Endothelial cell of umbilical vein (primary cell): Measurements from ENCODE around the gene CHERP. TPM values are rescaled to one million over a fixed set of nuclear protein-coding genes. Genes with fewer than 3 reads are reported as not detected.
A peak's percentile ranks its signal among the peaks of the same experiment; 100 is the strongest.

Experiments
- BruUV-seq: library from RNA; stranded (reverse); fragments of 400-500 nt; replicated peaks from 2 replicates; lab custom pipeline; 2021; lab: Mats Ljungman, UMichigan
- CTCF ChIA-PET: fragments of 300-600, 350-600 bp; sonication (Branson Sonifier 250); formaldehyde crosslinking; loops from one replicate; lab custom pipeline; 2021; ENCODE audit warnings: antibody characterized with exemption, inconsistent platforms; lab: Charles Lee
- POLR2A ChIA-PET: fragments of 300-600, 350-600 bp; sonication (Branson Sonifier 250); formaldehyde crosslinking; loops from one replicate; lab custom pipeline; 2021; ENCODE audit warnings: antibody characterized with exemption, inconsistent platforms; lab: Charles Lee
- DNase-seq: peaks from one replicate; pipeline ENCODE4 v3.0.0-alpha.2; 2011; ENCODE audit warnings: low read depth, low spot score
- FAIRE-seq: peaks from 2 replicates; lab custom pipeline; 2011; peaks lifted over from hg19 to GRCh38; lab: Jason Lieb, UNC
- H2AFZ ChIP-seq: 2 replicates; pipeline ENCODE4 v1.6.0; 2012; ENCODE audit warnings: low read depth, low read length, control low read depth, inconsistent platforms
- H3K27ac ChIP-seq: 2 replicates; pipeline ENCODE4 v1.5.1; 2011; ENCODE audit warnings: low read depth, mild to moderate bottlenecking, control low read depth, low read length, moderate library complexity; ENCODE audit not compliant: insufficient read depth
- H3K27me3 ChIP-seq, 2 experiments: 2 replicates each; pipeline versions ENCODE4 v1.6.0 to v1.6.1; 2011; ENCODE audit warnings: low read length in 2 of 2, mixed read lengths in 1 of 2; ENCODE audit not compliant: control insufficient read depth in 2 of 2, insufficient read depth in 2 of 2
- H3K36me3 ChIP-seq, 2 experiments: 2 replicates in 1 of 2; 3 replicates in 1 of 2; pipeline ENCODE4 v1.5.1; 2011; ENCODE audit warnings: low read length in 2 of 2, mild to moderate bottlenecking in 1 of 2, moderate library complexity in 1 of 2; ENCODE audit not compliant: control insufficient read depth in 2 of 2, insufficient read depth in 2 of 2; ENCODE audit errors: extremely low read depth in 1 of 2
- H3K4me1 ChIP-seq: 3 replicates; pipeline ENCODE4 v1.5.1; 2011; ENCODE audit warnings: mild to moderate bottlenecking, low read length; ENCODE audit not compliant: control insufficient read depth, insufficient read depth; ENCODE audit errors: extremely low read depth
- H3K4me2 ChIP-seq: 2 replicates; pipeline ENCODE4 v1.6.1; 2011; ENCODE audit warnings: low read length, control low read depth, mixed read lengths; ENCODE audit not compliant: insufficient read depth
- H3K4me3 ChIP-seq, 3 experiments: fragments of 200-600 bp in 1 of 3; sonication (generic), shearing (Covaris generic) in 1 of 3; replicated peaks in 1 of 3; 2 replicates each; pipeline ENCODE4 v1.5.1; 2011 to 2016; ENCODE audit warnings: control low read depth in 3 of 3, low read length in 3 of 3, mild to moderate bottlenecking in 2 of 3, inconsistent platforms in 1 of 3, low read depth in 1 of 3, moderate library complexity in 1 of 3; ENCODE audit not compliant: insufficient read depth in 1 of 3
- H3K79me2 ChIP-seq: 2 replicates; pipeline ENCODE4 v1.6.0; 2012; ENCODE audit warnings: low read length, inconsistent platforms; ENCODE audit not compliant: control insufficient read depth, insufficient read depth
- H3K9ac ChIP-seq: replicated peaks from 2 replicates; pipeline ENCODE3; 2011; ENCODE audit warnings: low read length, control low read depth; ENCODE audit not compliant: insufficient read depth; ENCODE audit errors: extremely low read depth
- H3K9me1 ChIP-seq: replicated peaks from 3 replicates; pipeline ENCODE4 v1.6.0; 2011; ENCODE audit warnings: mild to moderate bottlenecking, low read length; ENCODE audit not compliant: control insufficient read depth, insufficient read depth; ENCODE audit errors: extremely low read depth
- H3K9me3 ChIP-seq: replicated peaks from 2 replicates; pipeline ENCODE4 v1.5.1; 2012; ENCODE audit warnings: low read length, inconsistent platforms; ENCODE audit not compliant: control insufficient read depth, insufficient read depth
- H4K20me1 ChIP-seq: replicated peaks from 2 replicates; pipeline ENCODE3; 2011; ENCODE audit warnings: mild to moderate bottlenecking, low read length; ENCODE audit not compliant: control insufficient read depth, insufficient read depth; ENCODE audit errors: extremely low read depth
- CTCF ChIP-seq, 2 donors: IDR thresholded peaks; 1 replicate in 1 of 2; 2 replicates in 1 of 2; pipeline ENCODE4 v1.5.1; 2011; ENCODE audit warnings: low read length in 2 of 2, mild to moderate bottlenecking in 2 of 2, moderate library complexity in 2 of 2, control low read depth in 1 of 2, inconsistent platforms in 1 of 2, low read depth in 1 of 2; ENCODE audit not compliant: insufficient read depth in 1 of 2; ENCODE audit errors: extremely low read depth in 1 of 2
- EZH2 ChIP-seq: IDR thresholded peaks from 2 replicates; pipeline ENCODE4 v1.6.1; 2012; ENCODE audit warnings: borderline replicate concordance, low read depth, mild to moderate bottlenecking, moderate library complexity, low read length, inconsistent platforms; ENCODE audit not compliant: severe bottlenecking
- FOS ChIP-seq: IDR thresholded peaks from 2 replicates; pipeline ENCODE4 v1.6.1; 2011; ENCODE audit warnings: mild to moderate bottlenecking, low read length, moderate library complexity, borderline replicate concordance; ENCODE audit not compliant: insufficient read depth
- GATA2 ChIP-seq: IDR thresholded peaks from 2 replicates; pipeline ENCODE4 v1.7.0; 2011; ENCODE audit warnings: low read depth, mild to moderate bottlenecking, moderate library complexity, mixed read lengths, low read length; ENCODE audit not compliant: insufficient read length, insufficient read depth
- JUN ChIP-seq: IDR thresholded peaks from 2 replicates; pipeline ENCODE4 v1.6.1; 2011; ENCODE audit warnings: borderline replicate concordance, low read depth; ENCODE audit not compliant: insufficient read length, insufficient read depth
- MAX ChIP-seq: IDR thresholded peaks from 2 replicates; pipeline ENCODE4 v1.6.1; 2011; ENCODE audit not compliant: insufficient read depth, insufficient read length
- MYC ChIP-seq: IDR thresholded peaks from one replicate; pipeline ENCODE4 v1.6.1; 2011; ENCODE audit warnings: mild to moderate bottlenecking, low read depth, low read length
- POLR2A ChIP-seq: IDR thresholded peaks from 2 replicates; pipeline ENCODE4 v1.6.1; 2012; ENCODE audit warnings: low read depth, mild to moderate bottlenecking, control low read depth, low read length
- POLR2AphosphoS5 ChIP-seq: IDR thresholded peaks from 2 replicates; pipeline ENCODE4 v1.6.1; 2012; ENCODE audit warnings: low read depth, mild to moderate bottlenecking, control low read depth, low read length, moderate library complexity; ENCODE audit not compliant: insufficient read depth
- dilution Hi-C: fragments of 300-500 bp; cut with MboI; formaldehyde crosslinking; loops from one replicate; pipeline ENCODE4 v1.15.0; 2019; ENCODE audit warnings: low sequenced_read_pairs; ENCODE audit not compliant: extremely low pct_ligation_motif_present
- intact Hi-C: fragments of 100-400 bp; cut with micrococcal nuclease; formaldehyde crosslinking; loops from one replicate; pipeline ENCODE4 v1.10.0; 2022
- polyA plus RNA-seq, 4 experiments: library from polyadenylated mRNA; depleted of rRNA in 3 of 4; stranded (reverse) in 3 of 4; unstranded in 1 of 4; fragments of >200 nt; gene quantifications; 2 replicates each; pipeline versions ENCODE4 v1.2.1 to v1.2.3, GENCODE V29; 2011 to 2012; ENCODE audit warnings: missing spikeins in 1 of 4
- total RNA-seq: library from RNA; stranded (reverse); gene quantifications from 2 replicates; pipeline ENCODE4 v1.2.3, GENCODE V29; 2021

Gene CHERP
- total and polyA plus RNA-seq, 2 donors (not counting 3 experiments of a cell fraction or from before 2014, with no cell fraction given) = 8.9 to 53.9 TPM

GRCh38 chr19:16470911-16471811, 71.1 kb downstream of the CHERP start:
- dilution Hi-C loops (no loop called here), intact Hi-C loops (no loop called here)
- Histone ChIP-seq H3K4me1 (peaks cover 11% of the 10 kb centered on the region), H3K9ac (peak overlapping the region; percentile 67), H3K4me2 (peak overlapping the region; percentile 71), H3K27me3 (no peaks in the 10 kb centered on the region), H3K9me3 (peaks cover 3% of the 10 kb centered on the region), H3K79me2 (peaks cover 41% of the 10 kb centered on the region), H3K27ac (no peak overlapping the region), H3K36me3 (no peaks in the 10 kb centered on the region), H3K4me3 (peak overlapping the region; percentile 38 to 79 (median 79)), H4K20me1 (peaks cover 3% of the 10 kb centered on the region), H3K9me1 (no peaks in the 10 kb centered on the region), H2AFZ (peak overlapping the region; percentile 54)
- TF ChIP-seq POLR2A (no peak), POLR2AphosphoS5 (no peak), JUN (no peak), GATA2 (no peak), MAX (no peak), MYC (no peak), EZH2 (no peak), FOS (no peak), CTCF (IDR thresholded peaks at IDR 0.05; ENCODE audit: extremely low read depth in 1 of 2, insufficient read depth in 1 of 2, low read depth in 1 of 2, low read length in 2 of 2) (no peak)
- peak; percentile 34 for DNase-seq
- BruUV-seq = TSS peak; percentile 41
- CTCF ChIA-PET = interaction anchor here (0.6 kb wide), 3 partner anchors 14 to 72 kb away, joined by 3 read pairs; no protein-coding TSS in a partner anchor
- POLR2A ChIA-PET = no interaction called here
- FAIRE-seq = peak; percentile 70
